ENCODE results near the gene BCKDK. TPM values are rescaled to one million over a fixed set of nuclear protein-coding genes. Genes with fewer than 3 reads are reported as not detected.

Gene BCKDK
- polyA plus RNA-seq, 3 donors: 76.5 to 93.5 (median 90.8) TPM

GRCh38 chr16:31145398-31145990, 37.3 kb downstream of the BCKDK start:
- Histone ChIP-seq H3K79me2 (ENCODE audit: insufficient read depth, low read length) (no peaks in the 10 kb centered on the region), H4K20me1 (ENCODE audit: insufficient read depth, low read length) (no peaks in the 10 kb centered on the region), H3K4me3 (replicated peaks in 1 of 3; ENCODE audit: low read depth in 2 of 3, low read length in 3 of 3) (no peak overlapping the region), H3K9ac (ENCODE audit: insufficient read depth, low read length, poor library complexity, severe bottlenecking) (no peak overlapping the region), H2AFZ (ENCODE audit: insufficient read depth, low read depth, low read length, poor library complexity, severe bottlenecking) (no peak overlapping the region), H3K4me1 (ENCODE audit: control insufficient read depth in 1 of 2, insufficient read depth in 2 of 2, low read length in 2 of 2) (peaks cover 52 to 65% of the 10 kb centered on the region in 2 donors), H3K27ac (ENCODE audit: low read depth in 1 of 2, low read length in 2 of 2) (no peak overlapping the region), H3K36me3 (replicated peaks in 1 of 2; ENCODE audit: control insufficient read depth in 1 of 2, insufficient read depth in 2 of 2, low read length in 2 of 2) (no peaks in the 10 kb centered on the region), H3K9me3 (replicated peaks in 1 of 2; ENCODE audit: control insufficient read depth in 1 of 2, insufficient read depth in 1 of 2, low read length in 2 of 2) (no peaks in the 10 kb centered on the region), H3K27me3 (ENCODE audit: control insufficient read depth in 2 of 2, insufficient read depth in 2 of 2, low read length in 2 of 2) (no peaks in the 10 kb centered on the region), H3K4me2 (replicated peaks; ENCODE audit: extremely low read depth, low read length, poor library complexity, severe bottlenecking) (no peak overlapping the region)
- Mint-ChIP-seq H3K9me3 (peaks cover 0 to 5% (median 0%) of the 10 kb centered on the region in 7 donors), H3K4me3 (no peak overlapping the region), H3K27ac (peak overlapping the region in 1 of 7 donors; percentile 43), H3K27me3 (ENCODE audit: low read depth in 3 of 3) (peaks cover 2 to 3% (median 2%) of the 10 kb centered on the region in 3 donors), H3K4me1 (peaks cover 54% of the 10 kb centered on the region), H3K36me3 (no peaks in the 10 kb centered on the region)
- WGBS (ENCODE audit: insufficient coverage): 96% methylated on average over 4 of the region's 12 CpGs
- DNase-seq: no peak
- no peak for TF ChIP-seq CTCF (IDR thresholded peaks at IDR 0.05)
- intact Hi-C loops (cut with micrococcal nuclease): loop anchor here (10.0 kb wide), 2 partner anchors 51 to 151 kb away; partner anchors contain the start of gene VKORC1 (in 1 of the 2)

- WGBS (ENCODE audit: insufficient coverage): 96% methylated on average over 2 of the region's 3 CpGs
- H3K27ac Mint-ChIP-seq: no peak overlapping the region
- peaks cover 2 to 5% (median 2%) of the 10 kb centered on the region in 3 donors for H3K27me3 Mint-ChIP-seq (ENCODE audit: low read depth in 3 of 3)
- H3K9me3 Mint-ChIP-seq: peaks cover 0 to 8% (median 0%) of the 10 kb centered on the region in 7 donors
- no peaks in the 10 kb centered on the region for H3K36me3 Mint-ChIP-seq
- H3K27me3 ChIP-seq (ENCODE audit: control insufficient read depth in 2 of 2, insufficient read depth in 2 of 2, low read length in 2 of 2): no peaks in the 10 kb centered on the region
- no peak overlapping the region for H3K4me3 ChIP-seq (replicated peaks in 1 of 3; ENCODE audit: low read depth in 2 of 3, low read length in 3 of 3)
- TF ChIP-seq CTCF (IDR thresholded peaks at IDR 0.05): no peak
- H3K4me1 ChIP-seq (ENCODE audit: control insufficient read depth in 1 of 2, insufficient read depth in 2 of 2, low read length in 2 of 2): peaks cover 54 to 62% of the 10 kb centered on the region in 2 donors
- intact Hi-C loops (cut with micrococcal nuclease): loop anchor here (10.0 kb wide), 2 partner anchors 53 to 153 kb away; partner anchors contain the start of gene VKORC1 (in 1 of the 2)
- no peak overlapping the region for H3K4me2 ChIP-seq (replicated peaks; ENCODE audit: extremely low read depth, low read length, poor library complexity, severe bottlenecking)
- DNase-seq: no peak
- H3K9ac ChIP-seq (ENCODE audit: insufficient read depth, low read length, poor library complexity, severe bottlenecking): no peak overlapping the region
- no peaks in the 10 kb centered on the region for H3K36me3 ChIP-seq (replicated peaks in 1 of 2; ENCODE audit: control insufficient read depth in 1 of 2, insufficient read depth in 2 of 2, low read length in 2 of 2)
- H4K20me1 ChIP-seq (ENCODE audit: insufficient read depth, low read length): no peaks in the 10 kb centered on the region
- no peak overlapping the region for H3K27ac ChIP-seq (ENCODE audit: low read depth in 1 of 2, low read length in 2 of 2)
- no peak overlapping the region for H3K4me3 Mint-ChIP-seq
- H3K4me1 Mint-ChIP-seq: peaks cover 53% of the 10 kb centered on the region
- no peak overlapping the region for H2AFZ ChIP-seq (ENCODE audit: insufficient read depth, low read depth, low read length, poor library complexity, severe bottlenecking)
- H3K9me3 ChIP-seq (replicated peaks in 1 of 2; ENCODE audit: control insufficient read depth in 1 of 2, insufficient read depth in 1 of 2, low read length in 2 of 2): no peaks in the 10 kb centered on the region
- H3K79me2 ChIP-seq (ENCODE audit: insufficient read depth, low read length): no peaks in the 10 kb centered on the region
Measured at GRCh38 chr16:31147574-31147973, 39.4 kb downstream of the BCKDK start.

All from CD14-positive monocyte (primary cell).